ENCODE measurements around the gene STK39.

Gene STK39

DNA sequence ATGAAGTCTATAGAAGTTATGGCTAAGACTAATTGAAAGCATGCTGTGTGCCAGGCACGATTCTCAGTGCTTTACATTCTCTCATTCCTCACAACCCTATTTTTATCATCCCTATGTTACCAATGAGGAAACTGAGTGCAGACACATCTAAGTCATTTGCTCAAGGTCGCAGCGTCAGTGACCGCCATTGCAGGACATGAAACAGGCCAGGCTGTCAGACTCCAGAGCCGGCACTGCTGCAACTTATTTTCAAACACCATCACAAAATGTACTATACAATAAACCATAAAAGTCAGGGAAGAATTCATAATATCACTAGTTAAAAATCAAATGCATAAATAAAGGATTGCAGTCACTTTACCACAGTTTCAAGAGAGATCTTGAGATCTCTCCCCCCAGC lies 5.6 kb downstream of the STK39 start:
- DNase-seq = no peak

DNA sequence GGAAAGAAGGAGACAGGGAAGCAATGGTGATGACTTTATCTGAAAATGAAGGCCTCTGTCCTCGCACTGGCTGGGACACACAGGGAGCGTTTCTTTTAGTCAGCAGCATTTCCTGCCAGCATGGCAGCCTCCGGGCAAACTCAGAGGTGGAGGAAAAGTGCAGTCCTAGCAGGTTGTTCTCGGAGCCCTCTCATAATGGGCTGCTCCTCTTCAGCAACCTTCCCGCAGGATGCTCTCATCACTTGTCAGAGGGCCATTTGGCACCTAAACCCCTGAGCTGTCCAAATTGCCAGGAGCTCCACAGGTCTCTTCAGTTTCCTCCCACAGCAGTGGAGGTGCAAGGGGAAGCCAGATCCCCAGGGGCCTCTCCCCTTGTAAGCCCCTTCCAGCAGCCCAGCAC lies 6.2 kb downstream of the STK39 start:
- DNase-seq = no peak

DNA sequence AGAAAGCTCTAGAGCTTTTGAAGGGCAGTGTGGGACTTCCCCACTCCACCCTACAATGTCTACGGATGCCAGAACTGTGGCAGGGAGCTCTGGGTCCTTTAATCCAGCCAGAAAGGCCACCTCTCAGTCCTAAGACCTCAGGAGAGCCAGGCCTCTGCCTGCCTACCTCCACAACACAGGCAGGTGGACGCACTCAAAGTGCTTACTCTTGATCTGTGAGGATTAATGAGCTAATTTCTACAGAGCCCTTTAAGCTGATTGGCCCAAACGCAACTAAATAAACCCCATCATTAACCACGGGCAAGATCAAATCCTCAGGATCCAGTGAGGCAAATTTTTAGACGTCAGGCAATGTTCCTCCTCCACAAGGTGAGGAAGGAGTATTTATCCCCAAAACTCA lies 8.1 kb downstream of the STK39 start:
- DNase-seq = no peak

DNA sequence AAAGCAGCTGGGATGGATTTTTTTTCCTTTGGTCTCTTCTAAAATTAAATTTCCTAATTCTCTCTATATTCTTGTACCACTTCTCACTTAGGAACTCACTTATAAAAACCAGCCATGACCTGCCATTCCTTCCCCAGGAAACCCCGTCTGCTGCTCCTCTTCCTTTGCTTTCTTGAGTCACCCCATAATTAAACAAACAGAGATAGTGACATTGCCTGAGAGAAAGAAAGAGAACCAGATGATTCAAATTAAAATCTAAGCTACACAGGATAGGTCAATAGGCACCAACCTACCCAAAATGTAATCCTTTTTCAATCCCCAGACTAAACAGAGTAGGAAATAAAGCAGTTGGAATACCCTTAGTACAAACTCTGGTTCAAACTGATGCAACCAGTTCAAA lies 9.7 kb downstream of the STK39 start:
- no peak for DNase-seq

DNA sequence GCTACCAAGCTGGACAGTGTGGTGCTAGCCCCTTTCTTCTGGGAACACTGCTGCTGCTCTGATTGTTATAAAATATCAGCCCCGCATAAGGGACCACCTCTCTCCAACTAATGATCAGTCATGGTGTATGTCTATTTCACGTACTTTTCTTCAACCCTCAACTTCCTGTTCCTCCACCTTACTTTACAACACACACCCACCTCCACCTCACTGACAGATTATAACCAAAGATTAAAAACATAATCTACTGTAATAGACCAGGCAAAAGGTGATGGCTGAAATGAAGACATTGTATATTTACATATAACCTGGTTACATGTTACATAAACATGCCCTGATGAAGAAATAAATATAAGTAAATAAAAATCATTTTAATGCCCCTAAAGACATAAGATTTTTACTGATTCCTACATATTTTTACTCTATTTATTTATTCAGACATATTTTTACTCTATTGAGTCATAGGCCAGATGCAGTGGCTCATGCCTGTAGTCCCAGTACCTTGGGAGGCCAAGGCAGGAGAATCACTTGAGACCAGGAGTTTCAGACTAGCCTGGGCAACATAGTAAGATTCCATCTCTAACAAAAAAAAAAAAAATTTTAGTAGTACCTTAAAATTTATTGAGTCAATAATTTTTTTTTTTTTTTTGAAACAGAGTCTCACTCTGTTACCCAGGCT lies 12.8 kb downstream of the STK39 start:
- no peak for DNase-seq

DNA sequence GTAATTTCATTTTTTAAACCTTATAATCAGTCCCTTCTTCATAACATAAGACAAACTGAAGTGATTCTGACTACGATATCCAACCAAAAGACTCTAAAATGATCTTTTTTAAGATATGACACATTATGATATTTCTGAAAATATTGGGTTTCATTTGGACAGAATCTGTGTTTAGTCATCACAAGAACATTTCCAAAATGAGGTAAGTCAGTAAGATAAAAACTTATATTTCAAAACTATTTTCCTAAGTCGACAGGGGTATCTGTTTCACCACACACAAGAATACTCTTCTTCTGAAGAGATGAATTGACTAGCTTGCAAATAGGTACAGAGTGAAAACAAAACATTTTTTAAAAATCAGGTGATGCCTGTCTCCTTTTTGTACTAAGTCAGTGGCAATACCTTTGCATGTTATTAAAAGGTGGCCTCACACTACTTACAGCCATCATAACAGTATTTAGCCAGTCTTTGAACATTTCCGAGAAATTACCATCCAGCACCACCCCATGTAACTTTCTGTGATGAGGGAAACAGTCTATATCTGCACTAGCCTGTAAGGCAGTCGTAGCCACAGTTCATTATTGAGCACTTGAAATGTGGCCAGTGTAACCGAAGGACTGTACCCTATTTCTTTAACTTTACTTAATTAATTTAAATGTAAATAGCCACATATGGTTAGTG lies 13.5 kb downstream of the STK39 start:
- DNase-seq = no peak

DNA sequence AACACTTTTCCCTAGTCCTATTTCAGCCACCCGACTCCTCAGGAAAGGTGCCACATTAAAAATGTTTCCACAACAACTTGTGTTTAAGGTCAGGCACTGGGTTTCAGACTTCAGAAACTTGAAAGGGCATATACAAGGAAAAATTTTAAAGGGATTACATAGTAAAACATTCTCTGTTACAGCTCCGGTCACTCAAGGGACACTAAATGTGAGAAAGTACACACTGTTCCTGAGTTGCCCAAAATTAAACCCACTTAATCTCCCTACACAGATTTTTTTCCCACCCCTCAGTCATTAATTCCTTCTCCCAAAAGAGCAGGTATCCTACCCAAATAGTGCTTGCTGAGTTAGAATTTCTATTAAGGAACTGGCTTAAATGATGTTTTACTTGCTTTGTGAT lies 14.2 kb downstream of the STK39 start:
- DNase-seq = no peak

DNA sequence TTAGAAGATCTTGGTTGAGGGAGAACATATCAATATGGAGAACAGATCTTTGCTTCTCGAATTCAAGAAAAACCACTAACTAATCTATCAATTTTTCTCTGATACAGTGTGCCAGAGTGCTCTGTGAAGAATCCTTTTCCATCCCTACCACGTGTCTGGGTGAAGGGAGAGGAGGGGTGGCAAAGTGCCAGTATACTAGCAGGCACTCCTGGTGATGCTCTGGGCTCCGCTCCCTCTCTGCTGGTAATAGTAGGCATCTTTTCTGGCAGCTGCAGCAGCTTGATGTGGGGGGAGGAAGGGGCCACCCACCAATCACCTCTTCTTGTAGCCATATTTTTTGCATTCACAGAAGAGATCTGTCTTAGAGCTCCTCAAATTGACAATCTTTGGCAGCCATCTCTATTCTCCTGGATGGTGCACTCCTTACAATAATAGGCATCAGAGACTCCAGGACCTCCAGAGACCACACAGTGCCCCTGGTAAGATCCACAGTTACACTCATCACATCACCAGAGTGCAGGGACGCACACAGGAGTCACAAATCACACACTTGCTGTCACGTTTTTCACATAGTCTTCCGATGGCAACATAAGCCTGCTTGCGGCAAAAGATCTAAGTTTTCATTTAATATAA lies 15.7 kb downstream of the STK39 start:
- DNase-seq = no peak

DNA sequence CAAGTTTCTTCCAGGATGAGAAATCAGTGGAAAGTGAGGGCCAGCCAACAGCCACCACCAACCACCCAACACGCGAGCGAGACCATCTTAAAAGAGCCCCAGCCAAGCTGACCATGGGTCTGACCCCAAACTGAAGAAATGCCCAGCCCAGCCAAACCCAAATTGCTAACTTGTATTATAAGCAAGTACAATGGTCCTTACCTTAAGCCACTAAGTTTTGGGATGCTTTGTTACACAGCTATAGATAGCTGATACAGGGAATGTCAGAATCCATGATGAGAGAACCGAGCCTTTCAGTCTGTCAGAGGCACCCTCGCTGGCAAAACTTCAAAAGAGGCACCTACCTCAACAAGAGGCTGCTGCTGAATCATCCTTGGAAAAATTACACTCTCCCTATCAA lies 17.0 kb downstream of the STK39 start:
- DNase-seq = no peak

DNA sequence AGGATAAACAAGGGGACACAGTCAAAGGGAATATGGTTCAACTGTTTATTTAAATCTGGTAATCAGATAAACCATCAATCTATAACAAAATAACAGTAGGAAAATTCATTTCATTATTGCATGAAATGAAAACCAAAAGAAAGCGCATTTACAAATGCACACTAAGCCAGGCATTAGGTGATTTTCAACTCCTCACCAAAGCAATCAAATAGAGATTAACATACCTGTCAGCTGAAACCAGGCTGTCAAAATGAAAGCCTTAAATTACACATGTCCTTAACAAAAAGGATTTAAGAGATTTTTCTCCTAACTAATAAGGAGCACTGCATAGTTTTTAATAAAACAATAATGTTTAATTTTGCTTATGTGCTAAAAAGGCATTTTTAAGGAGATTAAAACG lies 23.0 kb downstream of the STK39 start:
- no peak for DNase-seq

DNA sequence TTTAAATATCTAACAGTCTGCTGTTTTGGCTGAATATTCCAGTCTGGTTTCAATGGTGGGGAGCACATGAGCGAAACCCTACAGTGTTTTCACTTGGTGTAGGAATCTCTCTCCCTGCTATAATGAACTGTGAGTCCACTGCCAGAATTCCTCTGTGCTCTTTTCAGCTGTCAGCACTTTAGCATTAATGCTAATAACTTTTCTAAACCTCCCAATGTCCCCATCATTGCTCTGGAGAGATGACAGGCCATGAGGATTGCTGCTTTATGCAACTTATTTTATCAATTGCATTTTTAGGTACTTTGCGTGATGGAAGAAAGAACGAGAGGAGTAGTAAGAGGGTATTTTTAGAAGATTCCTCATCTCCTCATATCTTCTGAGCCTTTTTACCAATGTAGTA lies 25.3 kb downstream of the STK39 start:
- no peak for DNase-seq

DNA sequence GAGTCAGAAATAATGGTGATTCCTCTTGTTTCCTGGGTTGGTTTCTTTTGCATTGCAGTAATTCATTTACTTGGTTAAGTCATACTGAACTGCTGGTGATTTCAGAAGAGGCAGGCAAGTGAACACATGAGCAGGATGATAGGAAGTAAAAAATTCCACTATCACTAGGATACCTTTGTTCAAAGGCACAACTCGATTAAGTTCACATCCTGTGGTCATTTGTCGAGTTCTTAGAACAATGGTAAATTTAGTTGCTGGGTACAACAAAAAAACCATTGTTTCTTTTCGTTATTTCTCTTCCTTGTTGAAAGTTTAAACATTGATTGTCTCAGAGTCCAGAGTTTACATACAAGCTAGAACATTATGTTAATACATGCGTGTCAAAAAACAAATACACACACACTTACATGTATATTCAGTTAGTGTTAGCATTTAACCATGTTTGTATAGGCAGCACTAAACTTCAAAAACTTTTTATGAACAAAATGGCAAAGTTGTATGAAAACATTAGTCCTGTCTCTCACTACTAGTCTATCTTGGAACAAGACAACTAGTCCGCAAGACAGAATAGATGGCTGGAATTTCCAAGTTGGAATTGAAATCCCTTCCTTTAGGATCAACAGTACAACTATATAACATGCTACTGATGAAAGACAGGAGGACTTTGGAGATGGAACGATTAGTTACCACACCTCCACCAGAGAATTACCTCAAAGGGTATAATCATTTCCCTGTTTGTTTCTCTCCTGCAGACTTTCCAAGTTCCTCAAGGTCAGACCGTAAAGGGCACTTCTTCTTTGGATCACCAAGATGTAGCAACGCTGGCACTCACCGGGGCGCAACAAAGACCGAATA lies 26.2 kb downstream of the STK39 start:
- DNase-seq = no peak

DNA sequence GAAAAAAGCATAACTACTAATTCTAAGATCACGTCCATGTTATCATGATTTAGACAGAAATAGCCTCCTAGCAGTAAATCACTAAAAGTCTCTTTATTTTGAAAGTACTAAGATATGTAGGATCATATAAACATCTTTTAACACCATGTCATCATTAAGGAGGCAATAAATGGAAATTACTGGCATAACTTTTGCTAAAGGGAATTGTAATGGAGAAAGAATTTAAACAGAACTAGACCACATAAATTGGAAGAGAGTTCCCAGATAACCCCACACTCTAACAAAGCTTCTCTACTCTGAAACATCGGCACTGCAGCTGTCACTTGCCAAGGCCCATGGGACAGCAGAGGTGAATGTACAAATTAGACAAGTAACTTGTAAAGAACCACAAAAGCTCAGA lies 29.5 kb downstream of the STK39 start:
- DNase-seq = no peak

DNA sequence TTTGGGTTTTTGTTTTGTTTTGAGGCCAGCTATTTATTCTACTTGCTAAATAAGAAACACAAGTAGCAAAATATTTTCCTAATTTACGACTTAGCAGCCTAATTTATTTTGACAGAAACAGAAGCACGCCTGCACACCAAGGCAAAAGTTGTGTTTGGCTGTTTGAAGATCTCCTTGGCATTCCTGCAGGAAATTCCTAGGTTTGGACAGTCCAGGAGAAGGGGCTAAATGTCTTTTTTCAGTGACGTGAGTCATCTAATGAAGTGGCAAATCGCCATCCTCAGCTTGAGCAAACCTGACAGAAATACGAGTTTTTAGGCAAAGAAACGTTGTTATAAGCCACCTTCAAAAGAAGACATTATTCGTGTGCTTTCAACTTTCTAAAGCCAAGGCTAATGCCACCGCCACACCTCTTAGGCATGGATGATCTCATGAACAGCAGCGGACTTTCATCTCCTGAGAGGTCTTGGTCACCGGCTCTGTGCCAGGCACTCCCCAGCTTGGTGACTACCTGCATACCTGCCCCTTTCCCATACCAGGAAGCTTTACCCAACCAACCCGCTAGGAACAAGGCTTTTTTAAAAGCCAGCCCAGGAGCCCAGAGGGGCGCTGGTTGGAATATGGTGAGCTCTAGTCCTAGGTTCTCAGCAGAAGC lies 30.9 kb downstream of the STK39 start:
- DNase-seq = no peak

DNA sequence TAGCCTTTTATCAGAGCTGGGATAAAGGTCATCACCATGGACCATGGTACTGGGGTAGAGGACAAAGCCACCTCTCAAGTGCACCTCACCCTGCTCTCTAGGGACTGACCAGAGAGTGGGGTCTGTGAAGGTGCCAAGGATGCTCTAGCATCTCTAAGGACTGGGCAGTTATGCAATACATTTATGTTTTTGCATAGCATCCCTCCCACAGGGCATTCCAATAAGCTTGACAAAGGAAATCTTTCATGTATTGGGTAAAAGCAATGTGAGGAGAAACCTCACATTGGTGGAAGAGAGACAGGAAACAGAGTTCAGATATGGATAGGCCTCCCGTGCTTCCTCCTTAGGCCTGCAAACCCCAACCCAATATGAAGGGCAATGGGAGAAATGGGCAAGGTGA lies 31.6 kb downstream of the STK39 start:
- DNase-seq = no peak

DNA sequence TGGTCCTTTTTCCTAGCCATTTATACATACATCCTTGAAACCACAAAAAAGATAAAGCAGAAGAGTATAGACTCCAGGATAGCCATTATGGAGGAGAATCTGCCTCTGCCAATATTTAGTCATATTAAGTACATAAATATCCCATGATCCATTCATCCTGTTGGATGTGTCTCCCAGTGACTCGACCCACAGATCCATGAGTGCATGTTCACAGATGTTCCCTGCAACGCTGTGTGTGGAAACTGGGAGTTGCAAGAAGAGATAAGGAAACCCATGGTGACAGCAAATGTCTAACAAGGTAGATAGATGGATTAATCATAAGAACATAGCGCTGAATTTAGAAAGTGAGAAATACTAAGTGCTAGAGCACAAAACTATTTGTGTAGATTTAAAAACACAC lies 34.5 kb downstream of the STK39 start:
- DNase-seq = no peak

DNA sequence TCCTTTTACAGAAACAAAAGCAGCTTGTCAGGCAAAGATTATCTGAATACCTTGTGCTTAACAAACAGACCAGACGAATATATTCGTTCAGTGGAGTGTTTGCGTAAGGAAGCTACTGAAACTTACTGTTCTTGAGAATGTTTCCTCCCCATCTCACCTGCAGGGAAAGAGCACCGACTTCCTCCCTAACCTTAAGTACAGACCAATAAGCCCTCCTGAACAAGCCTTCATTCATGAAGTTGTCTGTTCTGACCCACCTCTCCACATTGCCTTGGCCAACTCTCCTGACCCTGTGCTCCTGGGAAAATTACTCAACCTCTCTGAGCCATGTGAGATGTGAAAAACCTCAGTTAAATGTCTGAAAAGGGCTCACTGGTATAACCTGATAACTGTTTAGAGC lies 35.2 kb downstream of the STK39 start:
- no peak for DNase-seq

DNA sequence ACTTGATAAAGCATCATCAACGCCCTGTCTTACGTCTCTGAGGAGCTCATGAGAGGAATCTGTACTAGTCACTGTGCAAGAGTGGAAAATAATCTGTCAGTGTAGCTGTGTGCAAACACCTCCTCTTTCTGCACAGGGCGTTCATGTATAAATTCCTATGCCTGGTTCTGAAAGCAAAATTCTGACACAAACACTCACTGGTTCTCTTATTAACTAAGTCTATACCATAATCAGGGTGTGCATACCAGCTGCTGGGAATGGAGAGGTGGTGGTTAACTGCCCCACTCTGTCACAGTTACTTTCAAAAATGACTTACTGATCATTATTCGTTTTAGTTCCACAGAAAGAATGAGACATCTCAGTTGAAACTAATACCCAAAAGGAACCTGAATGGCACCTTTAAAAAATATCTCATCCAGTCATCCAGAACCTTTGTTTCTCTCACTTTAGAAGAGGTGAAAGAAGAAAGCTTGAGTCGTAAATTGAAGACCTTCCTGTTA lies 35.7 kb downstream of the STK39 start:
- DNase-seq = no peak

DNA sequence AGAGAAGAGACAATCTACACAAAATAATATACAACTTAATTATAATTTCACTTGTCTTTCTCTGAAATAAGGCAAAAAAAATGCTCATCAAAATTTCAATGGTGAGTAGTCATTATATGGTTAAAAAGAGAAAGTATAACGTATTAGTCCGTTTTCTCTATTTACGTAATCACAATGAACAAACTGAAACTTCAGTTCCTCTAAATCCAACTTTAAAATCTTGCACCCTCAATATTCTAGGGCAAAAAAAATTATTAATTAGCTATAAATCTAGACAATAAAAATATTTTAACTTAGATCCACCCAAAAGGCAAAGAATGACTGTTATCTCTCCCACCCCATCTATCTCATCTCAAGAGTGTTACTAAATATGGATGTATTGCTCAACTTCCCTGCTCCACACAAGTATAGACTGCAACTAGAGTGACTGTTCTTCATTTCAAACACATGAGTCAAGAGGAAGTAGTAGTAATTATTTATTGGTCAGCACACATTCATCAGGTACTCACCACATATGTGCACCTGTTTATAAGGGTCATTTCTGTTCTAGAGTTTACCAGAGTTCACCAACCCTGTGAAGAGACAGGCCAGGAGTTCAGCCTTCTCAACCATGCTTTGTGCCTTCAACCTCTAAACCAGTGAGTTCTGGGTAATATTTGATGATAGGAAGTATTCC lies 36.4 kb downstream of the STK39 start:
- no peak for DNase-seq

DNA sequence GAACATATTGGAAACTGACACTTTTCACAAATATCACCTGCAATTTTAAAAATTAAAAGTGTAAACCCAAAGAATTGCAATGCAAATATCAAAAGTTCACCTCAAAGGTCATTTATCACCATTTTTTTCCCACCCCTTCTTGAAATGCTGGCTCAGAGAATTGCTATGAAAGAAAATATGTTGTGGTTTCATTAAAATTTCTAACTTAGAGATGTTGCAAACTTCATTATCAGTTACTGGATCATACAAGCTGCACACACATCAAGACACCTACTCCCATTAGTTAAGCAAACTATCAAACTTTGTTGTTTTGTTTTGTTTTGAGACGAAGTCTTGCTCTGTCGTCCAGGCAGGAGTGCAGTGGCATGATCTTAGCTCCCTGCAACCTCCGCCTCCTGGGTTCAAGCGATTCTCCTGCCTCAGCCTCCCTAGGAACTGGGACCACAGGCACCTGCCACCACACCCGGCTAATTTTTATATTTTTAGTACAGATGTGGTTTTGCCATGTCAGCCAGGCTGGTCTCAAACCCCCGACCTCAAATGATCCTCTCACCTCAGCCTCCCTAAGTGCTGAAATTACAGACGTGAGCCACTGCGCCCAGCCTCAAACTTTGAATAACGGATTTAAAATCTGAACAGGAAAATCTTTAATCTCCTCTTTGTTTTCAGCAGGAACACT lies 37.0 kb downstream of the STK39 start:
- no peak for DNase-seq

DNA sequence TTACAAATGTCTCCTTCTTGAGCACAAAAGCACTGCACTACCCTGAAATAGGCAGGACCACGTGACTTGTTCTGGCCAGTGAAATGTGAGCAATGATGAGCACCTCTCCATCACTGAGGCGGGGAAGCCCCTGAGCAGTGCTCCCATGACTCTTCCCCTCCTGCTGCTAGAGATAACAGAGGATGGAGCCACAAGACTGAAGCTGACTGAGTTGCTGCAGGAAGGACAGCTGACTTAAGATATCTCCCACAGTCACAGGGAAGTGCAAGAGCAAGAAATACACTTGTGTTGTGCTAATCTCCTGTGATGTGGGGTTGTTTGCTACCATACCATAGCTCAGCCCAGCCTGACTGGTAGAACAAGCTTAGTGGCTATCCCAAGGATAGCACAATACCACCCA lies 38.7 kb downstream of the STK39 start:
- no peak for DNase-seq

DNA sequence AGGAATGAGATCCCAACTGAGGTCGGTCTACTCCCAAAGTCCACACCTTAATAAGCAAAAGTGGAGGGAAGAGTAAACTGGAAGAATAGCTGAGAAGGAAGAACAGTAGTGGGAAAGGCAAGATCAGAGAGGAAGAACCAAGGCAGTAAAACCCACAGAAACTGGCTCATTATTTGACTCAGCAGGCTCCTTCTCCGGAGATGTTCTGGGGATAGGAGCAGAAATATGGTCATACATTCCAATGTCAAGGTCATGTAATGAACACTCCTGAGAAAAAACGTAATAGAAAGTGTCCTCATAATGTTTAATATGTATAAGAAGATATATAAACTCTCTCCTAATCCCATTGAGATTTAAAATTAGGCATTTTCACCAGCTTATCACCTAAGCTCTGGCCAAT lies 39.5 kb downstream of the STK39 start:
- no peak for DNase-seq
